GM18498 (cell line): ENCODE measurements around the gene EIF4E.
"Not testable (repeated sequence)": the region's sequence is repeated elsewhere in the genome, so short reads cannot be mapped to it uniquely, and the experiment has no call there.

Experiments used
- ATAC-seq: cut with Tn5 transposase; IDR thresholded peaks from one replicate; pipeline ENCODE4 v1.9.1; 2021; ENCODE audit warnings: mild to moderate bottlenecking, moderate library complexity; ENCODE audit not compliant: unreplicated experiment

EIF4E gene

DNA sequence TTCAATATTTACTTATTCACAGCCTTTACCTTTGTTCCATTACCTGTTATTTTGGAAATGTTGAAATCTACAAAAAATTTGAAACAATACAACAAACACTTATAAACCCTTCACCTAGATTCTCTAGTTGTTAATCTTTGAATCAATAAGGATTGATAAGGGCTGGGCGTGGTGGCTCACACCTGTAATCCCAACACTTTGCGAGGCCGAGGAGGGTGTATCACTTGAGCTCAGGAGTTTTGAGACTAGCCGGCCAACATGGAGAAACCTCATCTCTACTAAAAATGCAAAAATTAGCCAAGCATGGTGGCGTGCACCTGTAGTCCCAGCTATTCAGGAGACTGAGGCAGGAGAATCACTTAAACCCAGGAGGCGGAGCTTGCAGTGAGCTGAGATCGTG is 5.9 kb upstream of the EIF4E start:
- not testable (repeated sequence) for ATAC-seq

DNA sequence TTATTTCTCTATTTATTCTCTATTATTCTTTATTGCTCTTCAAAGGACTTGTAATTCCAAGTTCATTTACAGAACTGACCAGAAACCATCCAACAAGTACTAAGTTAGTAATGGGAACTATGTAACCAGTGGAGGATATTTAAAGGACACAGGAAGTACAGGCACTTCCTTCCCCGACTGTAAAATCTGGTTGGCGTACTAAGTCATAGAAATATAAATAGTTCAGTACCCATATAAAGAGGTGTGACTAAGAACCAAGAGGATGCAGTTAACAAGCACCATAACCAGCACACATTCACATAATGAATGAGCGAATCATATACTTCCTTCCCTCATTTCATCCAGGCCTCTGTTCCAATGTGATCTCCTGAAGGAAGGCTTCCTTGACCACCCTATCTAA is 3.6 kb upstream of the EIF4E start:
- ATAC-seq, result no peak

- no peak for ATAC-seq
Measured at GRCh38 chr4:98930311-98930865, 1.5 kb upstream of the EIF4E start.

- peak; percentile 52 for ATAC-seq
Measured at GRCh38 chr4:98929341-98930267, 671 bp upstream of the EIF4E start.

- ATAC-seq, result peak; percentile 41
Measured at GRCh38 chr4:98928131-98928504, 815 bp downstream of the EIF4E start.

DNA sequence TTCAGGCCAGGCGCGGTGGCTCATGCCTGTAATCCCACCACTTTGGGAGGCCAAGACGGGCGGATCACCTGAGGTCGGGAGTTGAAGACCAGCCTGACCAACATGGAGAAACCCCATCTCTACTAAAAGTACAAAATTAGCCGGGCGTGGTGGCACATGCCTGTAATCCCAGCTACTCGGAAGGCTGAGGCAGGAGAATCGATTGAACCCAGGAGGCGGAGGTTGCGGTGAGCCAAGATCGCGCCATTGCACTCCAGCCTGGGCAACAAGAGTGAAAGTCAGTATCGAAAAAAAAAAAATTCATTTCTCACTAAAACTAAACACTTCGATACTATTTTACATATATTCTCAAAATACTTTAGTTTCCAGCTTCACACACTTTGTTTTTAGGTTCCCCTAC is 2.7 kb downstream of the EIF4E start:
- ATAC-seq, result not testable (repeated sequence)

GRCh38 chr4:98921292-98921691 is 7.6 kb downstream of the EIF4E start:
- no peak for ATAC-seq

DNA sequence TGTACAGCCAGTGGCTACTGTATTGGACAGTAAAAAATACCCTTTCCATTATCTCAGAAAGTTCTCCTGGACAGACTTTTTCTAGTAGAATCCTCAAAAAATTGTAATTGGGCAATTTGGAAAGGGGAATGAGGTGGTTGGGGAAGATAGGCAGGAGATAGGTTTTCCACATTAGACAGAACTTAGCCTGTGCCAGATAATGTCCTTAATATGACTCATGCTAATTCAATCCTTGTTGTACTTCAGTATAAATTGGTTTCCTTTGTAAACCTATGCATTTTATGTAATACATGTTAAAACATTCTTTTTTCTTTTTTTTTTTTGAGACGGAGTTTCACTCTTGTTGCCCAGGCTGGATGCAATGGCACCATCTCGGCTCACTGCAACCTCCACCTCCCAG is 8.9 kb downstream of the EIF4E start:
- ATAC-seq, result no peak

- ATAC-seq, result not testable (repeated sequence)
Measured at GRCh38 chr4:98910728-98911127, 18.2 kb downstream of the EIF4E start.

DNA sequence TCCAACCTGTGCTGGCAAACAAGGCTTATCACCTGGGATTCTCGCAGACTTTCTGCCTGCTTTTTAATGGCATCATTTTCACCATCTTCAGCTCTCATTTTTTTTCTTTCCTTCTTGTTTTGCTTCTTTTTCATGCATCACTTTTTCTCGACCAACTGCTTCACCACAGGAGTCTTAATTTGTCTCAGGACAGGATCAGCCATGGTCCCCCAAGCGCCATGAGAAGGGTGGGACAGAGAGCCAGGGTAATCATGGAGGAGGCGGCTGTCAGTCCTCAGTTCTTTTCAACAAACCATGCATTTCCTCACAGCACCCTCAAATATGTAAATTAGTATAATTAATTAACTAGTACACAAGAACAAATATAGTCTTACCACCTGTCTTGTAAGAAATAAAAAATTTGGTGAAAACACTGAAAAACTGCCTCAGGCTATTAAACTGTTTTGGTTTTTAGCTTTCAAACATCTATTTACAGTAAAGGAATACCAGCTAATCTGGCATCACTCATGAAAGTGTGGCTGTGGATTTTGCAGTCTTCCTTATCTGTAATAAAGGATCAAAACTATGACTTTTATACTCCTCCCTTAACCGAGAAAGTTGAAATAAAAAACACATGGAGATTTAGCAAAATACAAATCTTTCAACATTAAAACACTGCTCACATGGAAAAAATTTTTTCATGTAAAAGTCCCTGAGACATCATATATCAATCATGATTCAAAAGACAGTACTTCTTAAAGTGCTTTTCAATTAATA is 19.1 kb downstream of the EIF4E start:
- no peak for ATAC-seq

DNA sequence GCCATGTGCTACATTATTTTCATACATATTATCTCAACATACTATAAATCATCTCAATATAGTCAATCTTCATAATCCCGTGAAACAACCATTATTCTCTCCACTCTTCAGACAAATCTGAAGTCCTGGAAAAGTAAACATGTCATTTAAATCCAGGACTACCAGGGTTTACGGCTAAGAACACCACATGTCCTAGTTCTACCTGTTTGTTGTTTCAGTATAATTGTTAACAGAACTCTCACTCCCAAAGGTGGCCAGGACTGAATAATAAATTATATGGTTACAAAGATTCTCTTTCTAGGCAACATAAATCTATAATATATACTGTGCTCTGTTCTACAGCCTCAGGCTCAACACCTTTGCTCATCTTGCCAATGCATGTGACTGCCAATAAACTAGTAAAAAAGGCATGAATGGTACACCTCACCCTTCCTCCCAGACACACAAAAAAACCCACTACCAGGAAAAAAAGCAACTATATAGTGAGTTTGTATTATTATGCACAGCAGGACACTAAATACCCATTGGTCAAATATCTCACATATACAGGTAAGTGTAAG is 20.1 kb downstream of the EIF4E start:
- ATAC-seq, result no peak

DNA sequence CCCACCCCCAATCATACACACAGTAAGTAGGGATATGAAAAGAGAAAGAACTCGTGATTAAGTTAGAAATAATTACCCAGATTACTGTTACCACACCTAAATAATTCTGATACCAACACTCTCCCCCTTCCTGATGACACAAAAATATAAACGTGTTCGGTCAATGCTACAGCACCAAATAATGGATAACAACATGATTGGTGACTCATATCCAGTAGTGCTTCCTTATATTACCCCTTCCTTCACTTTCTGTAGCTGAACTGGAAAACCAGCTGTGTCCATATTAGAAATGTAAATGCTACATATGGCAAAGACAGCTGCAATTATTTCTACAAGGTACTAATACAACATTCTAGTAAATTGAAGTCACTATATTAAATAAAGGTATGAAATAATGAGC is 20.8 kb downstream of the EIF4E start:
- no peak for ATAC-seq

DNA sequence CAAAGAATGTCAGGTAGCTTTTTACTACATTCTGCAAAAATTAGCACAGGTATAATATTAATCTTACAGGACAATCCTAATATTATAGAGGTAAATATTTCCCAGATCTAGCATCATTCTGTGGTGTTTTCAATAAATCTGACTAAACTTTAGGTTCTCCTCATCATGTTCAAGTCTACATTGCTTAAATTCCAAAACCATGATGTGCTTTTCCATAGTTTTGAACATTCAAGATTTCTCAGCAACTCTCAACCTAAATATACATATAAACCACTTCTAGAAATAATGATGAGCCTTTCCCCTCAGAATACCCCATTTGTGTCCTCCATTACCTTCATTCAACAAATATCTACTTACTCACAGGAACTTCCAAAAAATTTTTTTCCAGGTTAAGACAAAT is 23.1 kb downstream of the EIF4E start:
- no peak for ATAC-seq

- no peak for ATAC-seq
Measured at GRCh38 chr4:98905297-98905696, 23.6 kb downstream of the EIF4E start.

DNA sequence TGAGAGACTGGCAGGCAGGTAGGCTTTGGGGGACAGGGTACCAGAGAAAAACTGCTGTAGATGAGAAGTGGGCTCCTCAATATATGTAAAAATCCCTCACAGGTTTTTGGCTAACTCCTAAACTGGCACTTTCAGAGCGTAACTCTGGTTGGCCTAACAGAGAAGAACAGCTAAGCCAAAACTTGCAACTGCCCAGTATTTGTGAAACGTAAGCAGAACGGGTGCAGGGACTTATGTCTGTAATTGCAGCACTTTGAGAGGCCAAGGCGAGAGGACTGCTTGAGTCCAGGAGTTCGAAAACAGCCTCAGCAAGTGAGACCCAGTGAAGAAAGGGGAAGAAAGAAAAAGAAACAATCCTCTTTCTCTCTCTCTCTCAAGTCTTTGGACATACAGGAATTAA is 25.0 kb downstream of the EIF4E start:
- ATAC-seq, result no peak

GRCh38 chr4:98903561-98903960 is 25.4 kb downstream of the EIF4E start:
- ATAC-seq, result no peak

DNA sequence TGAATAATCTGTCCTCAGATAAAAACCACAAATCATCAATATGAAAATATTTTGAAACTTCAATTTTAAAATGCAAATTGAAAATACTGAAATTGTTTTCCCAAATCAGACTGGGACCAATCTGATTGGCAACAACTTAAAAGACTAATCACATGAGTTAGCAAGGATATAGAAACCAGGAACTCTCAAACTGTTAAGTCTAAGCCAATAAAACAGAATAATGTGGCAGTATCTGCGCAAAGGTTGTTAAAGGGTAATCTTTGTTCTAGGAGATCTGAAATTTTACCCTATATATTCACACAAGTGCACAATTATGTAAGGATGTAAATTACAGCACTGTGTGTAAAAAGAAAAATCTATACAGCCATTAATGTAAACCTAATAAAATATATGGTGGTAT is 29.7 kb downstream of the EIF4E start:
- ATAC-seq, result no peak

DNA sequence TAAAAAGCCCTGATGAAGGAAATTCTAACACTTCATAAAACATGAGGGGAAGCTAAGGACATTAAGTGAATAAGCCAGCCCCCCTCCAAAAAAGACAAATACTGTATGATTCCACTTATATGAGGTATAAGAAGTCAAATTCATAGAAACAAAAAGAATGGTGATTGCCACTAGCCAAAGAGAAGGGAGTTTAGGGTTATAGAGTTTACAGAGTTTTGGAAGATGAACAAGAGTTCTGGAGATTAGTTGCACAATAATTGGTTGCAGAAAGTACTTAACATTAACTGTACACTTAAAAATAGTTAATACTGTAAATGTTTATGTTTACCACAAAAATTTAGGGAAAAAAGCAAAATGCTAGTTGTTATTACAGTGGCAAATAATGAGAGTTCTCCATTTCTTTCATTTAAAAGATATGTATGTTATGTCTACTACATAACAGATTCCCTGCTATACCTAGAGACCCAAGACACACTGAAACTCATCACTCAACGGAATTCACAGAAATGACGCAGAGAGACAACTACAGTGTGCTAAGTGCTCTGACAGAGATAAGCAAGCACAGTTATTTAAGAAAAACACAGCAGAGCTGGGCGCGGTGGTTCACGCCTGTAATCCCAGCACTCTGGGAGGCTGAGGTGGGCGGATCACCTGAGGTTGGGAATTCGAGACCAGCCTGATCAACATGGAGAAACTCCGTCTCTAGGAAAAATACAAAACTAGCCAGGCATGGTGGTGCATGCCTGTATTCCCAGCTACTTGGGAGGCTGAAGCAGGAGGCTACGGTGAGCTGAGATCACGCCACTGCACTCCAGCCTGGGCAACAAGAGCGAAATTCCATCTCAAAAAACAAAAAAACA is 37.2 kb downstream of the EIF4E start:
- ATAC-seq, result no peak

- ATAC-seq, result no peak
Measured at GRCh38 chr4:98890702-98891455, 38.1 kb downstream of the EIF4E start.

- no peak for ATAC-seq
Measured at GRCh38 chr4:98887145-98887544, 41.8 kb downstream of the EIF4E start.
